Measurements from ENCODE around the gene WDR73. TPM values are rescaled to one million over a fixed set of nuclear protein-coding genes. Genes with fewer than 3 reads are reported as not detected.
A peak's percentile ranks its signal among the peaks of the same experiment; 100 is the strongest.

Gene WDR73
- total RNA-seq, 1 experiment from 2014 or later = 20.8 TPM

- Histone ChIP-seq H3K79me2 (ENCODE audit: low read length) (no peaks in the 10 kb centered on the region), H3K27ac (ENCODE audit: low read length) (peak overlapping the region; percentile 42), H2AFZ (ENCODE audit: low read length) (no peak overlapping the region), H3K9me3 (ENCODE audit: low read length) (no peaks in the 10 kb centered on the region), H3K36me3 (ENCODE audit: low read depth, low read length) (peaks cover 30% of the 10 kb centered on the region), H3F3A (ENCODE audit: low read length, unreplicated experiment) (no peaks in the 10 kb centered on the region), H3K27me3 (ENCODE audit: low read length) (no peaks in the 10 kb centered on the region), H3K4me1 (ENCODE audit: insufficient read depth, low read length) (peaks cover 13% of the 10 kb centered on the region), H3K9me2 (replicated peaks; ENCODE audit: low read length) (no peaks in the 10 kb centered on the region), H3K9ac (ENCODE audit: low read length) (no peak overlapping the region), H3K4me2 (ENCODE audit: low read length) (no peak overlapping the region), H4K20me1 (ENCODE audit: low read length) (no peaks in the 10 kb centered on the region), H3K4me3 (ENCODE audit: low read length) (no peak overlapping the region)
- ATAC-seq (no peak), DNase-seq (no peak)
- ChIA-PET CTCF (interaction anchor here (1.2 kb wide), 1 partner anchor 11 kb away, joined by 10 read pairs; the partner anchor contains the start of gene NMB), POLR2A (ENCODE audit: unreplicated experiment) (interaction anchor here (0.7 kb wide), 1 partner anchor 61 kb away, joined by 16 read pairs; no protein-coding TSS in a partner anchor)
- intact Hi-C loops (cut with micrococcal nuclease) = no loop called here
- TSS peak; percentile 56 for BruUV-seq (replicated peaks)
- TF ChIP-seq CTCF (conservative IDR thresholded peaks at IDR 0.05; ENCODE audit: low read depth, low read length) (no peak), EZH2phosphoT487 (IDR thresholded peaks at IDR 0.05; ENCODE audit: borderline replicate concordance, low read length) (no peak), EZH2 (IDR thresholded peaks at IDR 0.05; ENCODE audit: low read length, unreplicated experiment) (no peak)
These were observed 15.6 kb upstream of the WDR73 start for GRCh38 chr15:84669726-84670125.

- TF ChIP-seq EZH2phosphoT487 (IDR thresholded peaks at IDR 0.05; ENCODE audit: borderline replicate concordance, low read length) = no peak
- Histone ChIP-seq H3K4me1 (ENCODE audit: insufficient read depth, low read length) (peaks cover 13% of the 10 kb centered on the region), H4K20me1 (ENCODE audit: low read length) (no peaks in the 10 kb centered on the region), H2AFZ (ENCODE audit: low read length) (no peak overlapping the region), H3K27ac (ENCODE audit: low read length) (peak overlapping the region; percentile 44), H3K4me2 (ENCODE audit: low read length) (peak overlapping the region; percentile 9; the same call in 1 of the 2 replicates), H3K9ac (ENCODE audit: low read length) (no peak overlapping the region), H3K79me2 (ENCODE audit: low read length) (no peaks in the 10 kb centered on the region), H3K9me2 (replicated peaks; ENCODE audit: low read length) (no peaks in the 10 kb centered on the region), H3K27me3 (ENCODE audit: low read length) (no peaks in the 10 kb centered on the region), H3K9me3 (ENCODE audit: low read length) (no peaks in the 10 kb centered on the region), H3K4me3 (ENCODE audit: low read length) (no peak overlapping the region), H3F3A (ENCODE audit: low read length, unreplicated experiment) (no peaks in the 10 kb centered on the region), H3K36me3 (ENCODE audit: low read depth, low read length) (peaks cover 29% of the 10 kb centered on the region; the same call in 1 of the 2 replicates)
- POLR2A ChIA-PET (ENCODE audit: unreplicated experiment) = interaction anchor here (0.6 kb wide), 1 partner anchor 69 kb away, joined by 3 read pairs; no protein-coding TSS in a partner anchor
- CTCF ChIA-PET = interaction anchor here (0.5 to 1.2 kb wide), 3 partner anchors 10 to 98 kb away, joined by 4 to 10 read pairs (median 5); partner anchors contain the start of gene NMB
- ATAC-seq (no peak), DNase-seq (no peak)
- BruUV-seq (replicated peaks) = no TSS peak
- intact Hi-C loops (cut with micrococcal nuclease) = no loop called here
These were observed 14.3 kb upstream of the WDR73 start for GRCh38 chr15:84668221-84668982.

- H3K27me3 ChIP-seq (ENCODE audit: low read length) = no peaks in the 10 kb centered on the region
- H3K4me1 ChIP-seq (ENCODE audit: insufficient read depth, low read length) = peaks cover 13% of the 10 kb centered on the region
- CTCF ChIA-PET = no interaction called here
- BruUV-seq (replicated peaks) = no TSS peak
- no peaks in the 10 kb centered on the region for H3K79me2 ChIP-seq (ENCODE audit: low read length)
- H2AFZ ChIP-seq (ENCODE audit: low read length) = no peak overlapping the region
- H3K4me2 ChIP-seq (ENCODE audit: low read length) = no peak overlapping the region
- POLR2A ChIA-PET (ENCODE audit: unreplicated experiment) = no interaction called here
- DNase-seq (no peak), ATAC-seq (no peak)
- no peak overlapping the region for H3K9ac ChIP-seq (ENCODE audit: low read length)
- no peaks in the 10 kb centered on the region for H3F3A ChIP-seq (ENCODE audit: low read length, unreplicated experiment)
- no peaks in the 10 kb centered on the region for H3K9me2 ChIP-seq (replicated peaks; ENCODE audit: low read length)
- H4K20me1 ChIP-seq (ENCODE audit: low read length) = no peaks in the 10 kb centered on the region
- H3K36me3 ChIP-seq (ENCODE audit: low read depth, low read length) = peaks cover 29% of the 10 kb centered on the region; the same call in 1 of the 2 replicates
- H3K27ac ChIP-seq (ENCODE audit: low read length) = no peak overlapping the region
- intact Hi-C loops (cut with micrococcal nuclease) = no loop called here
- TF ChIP-seq CTCF (conservative IDR thresholded peaks at IDR 0.05; ENCODE audit: low read depth, low read length) = no peak
- TF ChIP-seq EZH2 (IDR thresholded peaks at IDR 0.05; ENCODE audit: low read length, unreplicated experiment) = no peak
- no peak for TF ChIP-seq EZH2phosphoT487 (IDR thresholded peaks at IDR 0.05; ENCODE audit: borderline replicate concordance, low read length)
- no peaks in the 10 kb centered on the region for H3K9me3 ChIP-seq (ENCODE audit: low read length)
- H3K4me3 ChIP-seq (ENCODE audit: low read length) = no peak overlapping the region
These were observed 12.3 kb upstream of the WDR73 start for GRCh38 chr15:84666373-84666772.

All from PC-3 (cell line).